K562 (cell line): ENCODE results near the gene ANKRD16. TPM values are rescaled to one million over a fixed set of nuclear protein-coding genes. Genes with fewer than 3 reads are reported as not detected.

Source experiments
- ATAC-seq: fragments of 200-7000 bp; cut with Tn5 transposase; 3 replicates; pipeline ENCODE4 v1.9.1; 2020; ENCODE audit warnings: moderate library complexity
- Bru-seq: library from RNA; stranded (reverse); fragments of 400-500 nt; gene quantifications from one replicate; lab custom pipeline; 2021; lab: Mats Ljungman, UMichigan
- BruChase-seq, 2 experiments: library from RNA; stranded (reverse); fragments of 400-500 nt; gene quantifications; one replicate each; lab custom pipeline; 2021; lab: Mats Ljungman, UMichigan
- BruUV-seq: library from RNA; stranded (reverse); fragments of 400-500 nt; replicated peaks from 2 replicates; lab custom pipeline; 2021; lab: Mats Ljungman, UMichigan
- CTCF ChIA-PET: fragments of 300-600 bp; formaldehyde crosslinking; extraction: SDS; loops from one replicate; lab custom pipeline; 2021; ENCODE audit warnings: low intra/inter-chr PET ratio; lab: Yijun Ruan, JAX
- POLR2A ChIA-PET: fragments of 300-600, 350-650 bp; sonication (Branson Sonifier 250); formaldehyde crosslinking; extraction: SDS; loops from one replicate; lab custom pipeline; 2021; ENCODE audit warnings: antibody characterized with exemption, inconsistent platforms; lab: Yijun Ruan, JAX
- DNase-seq, 4 experiments: peaks; one replicate each; pipeline versions ENCODE4 v3.0.0 to v3.0.0-alpha.2; 2011 to 2018; ENCODE audit warnings: low spot score in 3 of 4, mixed read lengths in 3 of 4; ENCODE audit errors: extremely low read depth in 1 of 4
- FAIRE-seq: peaks from 2 replicates; lab custom pipeline; 2011; peaks lifted over from hg19 to GRCh38; lab: Jason Lieb, UNC
- H2AFZ ChIP-seq: 2 replicates; pipeline ENCODE4 v1.6.0; 2011; ENCODE audit warnings: low read depth, low read length, control low read depth, inconsistent platforms
- H3K27ac ChIP-seq: fragments of 200-600 bp; 3 replicates; pipeline ENCODE4 v1.8.0; 2011; ENCODE audit warnings: low read depth, mild to moderate bottlenecking, control low read depth, inconsistent platforms, low read length, moderate library complexity, mixed read lengths; ENCODE audit errors: extremely low read depth
- H3K27me3 ChIP-seq, 2 experiments: fragments of 300-600 bp in 1 of 2; 2 replicates in 1 of 2; 3 replicates in 1 of 2; pipeline versions ENCODE4 v1.6.0 to v1.8.0; 2011; ENCODE audit warnings: inconsistent platforms in 2 of 2, low read length in 2 of 2, mild to moderate bottlenecking in 1 of 2, mixed read lengths in 1 of 2, moderate library complexity in 1 of 2; ENCODE audit not compliant: control insufficient read depth in 2 of 2, insufficient read depth in 2 of 2
- H3K36me3 ChIP-seq: fragments of 300-600 bp; 3 replicates; pipeline ENCODE4 v1.8.0; 2011; ENCODE audit warnings: mild to moderate bottlenecking, low read length, inconsistent platforms; ENCODE audit not compliant: control insufficient read depth, insufficient read depth
- H3K4me1 ChIP-seq, 2 experiments: fragments of 200-600 bp in 1 of 2; replicated peaks in 1 of 2; 2 replicates in 1 of 2; 3 replicates in 1 of 2; pipeline versions ENCODE4 v1.5.1 to v1.8.0; 2011; ENCODE audit warnings: inconsistent platforms in 2 of 2, low read length in 2 of 2, mild to moderate bottlenecking in 1 of 2, mixed read lengths in 1 of 2, moderate library complexity in 1 of 2; ENCODE audit not compliant: control insufficient read depth in 2 of 2, insufficient read depth in 2 of 2
- H3K4me2 ChIP-seq: 2 replicates; pipeline ENCODE4 v1.6.1; 2011; ENCODE audit warnings: low read length, control low read depth, inconsistent platforms, mixed read lengths; ENCODE audit not compliant: insufficient read depth
- H3K4me3 ChIP-seq: fragments of 200-600 bp; sonication (generic), shearing (Covaris generic); 2 replicates; pipeline ENCODE4 v1.5.1; 2016; ENCODE audit warnings: control low read depth, inconsistent platforms
- H3K79me2 ChIP-seq: fragments of 200-600 bp; 3 replicates; pipeline ENCODE4 v1.8.0; 2011; ENCODE audit warnings: low read length, inconsistent platforms; ENCODE audit not compliant: control insufficient read depth, insufficient read depth
- H3K9ac ChIP-seq, 2 experiments: 2 replicates each; pipeline versions ENCODE4 v1.6.0 to v1.6.1; 2011; ENCODE audit warnings: low read depth in 2 of 2, low read length in 2 of 2, control low read depth in 1 of 2, inconsistent platforms in 1 of 2, mild to moderate bottlenecking in 1 of 2, mixed read lengths in 1 of 2; ENCODE audit not compliant: insufficient read depth in 1 of 2
- H3K9me1 ChIP-seq: one replicate; pipeline ENCODE4 v1.6.0; 2011; ENCODE audit warnings: inconsistent platforms, mild to moderate bottlenecking, low read length, moderate library complexity; ENCODE audit not compliant: control insufficient read depth, insufficient read depth
- H3K9me3 ChIP-seq: replicated peaks from 2 replicates; pipeline ENCODE4 v1.5.1; 2011; ENCODE audit warnings: low read depth, low read length, inconsistent platforms; ENCODE audit not compliant: control insufficient read depth, insufficient read depth
- H4K20me1 ChIP-seq: replicated peaks from 2 replicates; pipeline ENCODE4 v1.6.1; 2011; ENCODE audit warnings: low read length, inconsistent platforms, mixed read lengths; ENCODE audit not compliant: control insufficient read depth, insufficient read depth
- DNMT1 ChIP-seq: fragments of 450-650 bp; IDR thresholded peaks from 2 replicates; pipeline ENCODE4 v1.6.1; 2016; ENCODE audit warnings: antibody characterized with exemption, mild to moderate bottlenecking
- NUFIP1 ChIP-seq: fragments of 450-650 bp; IDR thresholded peaks from 2 replicates; pipeline ENCODE4 v1.6.1; 2018; ENCODE audit not compliant: partially characterized antibody
- RBBP5 ChIP-seq: fragments of 200-600 bp; sonication (generic); IDR thresholded peaks from 2 replicates; pipeline ENCODE4 v1.6.1; 2012; ENCODE audit warnings: borderline replicate concordance, mild to moderate bottlenecking, low read length, control low read depth, inconsistent platforms; ENCODE audit not compliant: insufficient read depth, poor library complexity, severe bottlenecking
- SAP30 ChIP-seq: fragments of 200-600 bp; sonication (generic); IDR thresholded peaks from 2 replicates; pipeline ENCODE4 v1.6.1; 2012; ENCODE audit warnings: borderline replicate concordance, low read depth, mild to moderate bottlenecking, moderate library complexity, low read length, control low read depth, inconsistent platforms; ENCODE audit not compliant: insufficient read depth, poor library complexity, severe bottlenecking
- SP1 ChIP-seq: sonication (generic); formaldehyde crosslinking; IDR thresholded peaks from 2 replicates; pipeline ENCODE4 v1.8.1; 2022; ENCODE audit warnings: mild to moderate bottlenecking, missing genetic modification reagents
- THAP12 ChIP-seq: fragments of 250-450 bp; sonication (Bioruptor Pico); IDR thresholded peaks from 2 replicates; pipeline ENCODE4 v1.9.0; 2021; ENCODE audit warnings: mild to moderate bottlenecking, inconsistent platforms
- YY1 ChIP-seq, 3 experiments: IDR thresholded peaks; 2 replicates each; pipeline ENCODE4 v1.6.1; 2011; ENCODE audit warnings: low read length in 2 of 3, mild to moderate bottlenecking in 2 of 3, moderate library complexity in 2 of 3, borderline replicate concordance in 1 of 3, control low read depth in 1 of 3, low read depth in 1 of 3; ENCODE audit not compliant: insufficient read depth in 3 of 3, insufficient replicate concordance in 2 of 3, control insufficient read depth in 1 of 3, insufficient read length in 1 of 3; ENCODE audit errors: extremely low read depth in 1 of 3
- ZNF431 ChIP-seq: sonication (generic); formaldehyde crosslinking; IDR thresholded peaks from 2 replicates; pipeline ENCODE4 v1.8.0; 2022; ENCODE audit warnings: mild to moderate bottlenecking, missing genetic modification reagents
- WGBS: fragments of 100-300 bp; shearing (Covaris generic); methylation state at CpG from one replicate; pipeline ENCODE4 v1.1.6; 2016; ENCODE audit warnings: low coverage, mixed read lengths; ENCODE audit not compliant: insufficient coverage; ENCODE audit errors: missing lambda C conversion rate; 5-methylcytosine and 5-hydroxymethylcytosine counted together
- in situ Hi-C: fragments of 300-500 bp; cut with MboI; formaldehyde crosslinking; loops from 4 replicates; pipeline ENCODE4 v1.15.0; 2018; ENCODE audit warnings: inconsistent platforms, mixed read lengths
- intact Hi-C: fragments of 100-400 bp; cut with micrococcal nuclease; formaldehyde crosslinking; loops from 2 replicates; pipeline ENCODE4 v1.14.2; 2022
- long read RNA-seq, 3 experiments: library from polyadenylated mRNA in 2 of 3; library from RNA in 1 of 3; unstranded in 2 of 3; stranded (forward) in 1 of 3; transcript quantifications; one replicate each; pipeline ENCODE4 v2.0.0, GENCODE V29; 2019 to 2022
- polyA minus RNA-seq, 3 experiments: library from RNA; depleted of rRNA, polyadenylated mRNA; stranded (reverse); fragments of >200 nt; gene quantifications; 2 replicates each; pipeline ENCODE4 v1.2.3, GENCODE V29; 2011
- polyA plus RNA-seq, 8 experiments: library from polyadenylated mRNA; depleted of rRNA in 4 of 8; stranded (reverse) in 5 of 8; unstranded in 3 of 8; fragments of >200 nt; fragmentation: Nextera tagmentation in 2 of 8; fragmentation: Illumina TruSeq in 1 of 8; extraction: Ambion mirVana in 2 of 8; extraction: Trizol in 1 of 8; gene quantifications; 2 replicates each; pipeline versions ENCODE4 v1.2.1 to v1.2.3, GENCODE V29; 2011 to 2014; ENCODE audit warnings: inconsistent platforms in 1 of 8, missing spikeins in 1 of 8
- total RNA-seq, 7 experiments: library from RNA; depleted of rRNA in 6 of 7; stranded (reverse); fragments of >200 nt in 6 of 7; fragmentation: Illumina TruSeq in 2 of 7; extraction: Trizol in 2 of 7; gene quantifications; 2 replicates each; pipeline versions ENCODE4 v1.2.1 to v1.2.3, GENCODE V29; 2011 to 2021; ENCODE audit warnings: low replicate concordance in 1 of 7

The ANKRD16 gene
- 39.2 and 65.1 TPM in 2 replicates for total RNA-seq (2011; cell fraction: chromatin; rRNA removed; ENCODE audit: low replicate concordance)
- total RNA-seq (2011; cell fraction: nucleolus; rRNA removed): 44.0 and 45.9 TPM in 2 replicates
- total RNA-seq (2011; cell fraction: nucleoplasm; rRNA removed): 34.3 and 35.3 TPM in 2 replicates
- total RNA-seq (2014; rRNA removed) (14.6 and 17.8 TPM in 2 replicates), total RNA-seq (2014; rRNA removed; fragmentation: Illumina TruSeq; extraction: Trizol) (4.1 and 4.2 TPM in 2 replicates), total RNA-seq (2015; rRNA removed; fragmentation: Illumina TruSeq; extraction: Trizol) (9.0 and 9.5 TPM in 2 replicates), total RNA-seq (2021) (13.9 and 14.2 TPM in 2 replicates), polyA plus RNA-seq (2011; rRNA removed) (16.0 and 21.9 TPM in 2 replicates), polyA plus RNA-seq (2014; fragmentation: Illumina TruSeq; extraction: Trizol) (8.6 and 8.9 TPM in 2 replicates), polyA plus RNA-seq (2014; fragmentation: Nextera tagmentation; extraction: Ambion mirVana) (1 to 10 TPM; 1.5 to 2.2 TPM), polyA plus RNA-seq (2014; rRNA removed) (10.4 and 11.6 TPM in 2 replicates), polyA minus RNA-seq (2011; rRNA and poly(A)+ RNA removed) (13.3 and 18.5 TPM in 2 replicates), Bru-seq, nascent RNA (percentile 61 among the genes with signal in this experiment), BruChase-seq, experiment 1, labeled RNA remaining after a 2-hour chase (percentile 61 among the genes with signal in this experiment), BruChase-seq, experiment 2, labeled RNA remaining after a 6-hour chase (percentile 57 among the genes with signal in this experiment)
- 19.2 and 19.7 TPM in 2 replicates for polyA plus RNA-seq (2011; cell fraction: cytosol; rRNA removed)
- polyA plus RNA-seq (2011; cell fraction: nucleus; rRNA removed): 62.2 and 65.6 TPM in 2 replicates
- 9.1 and 10.1 TPM in 2 replicates for polyA plus RNA-seq (2012)
- 6.7 and 11.4 TPM in 2 replicates for polyA minus RNA-seq (2011; cell fraction: cytosol; rRNA and poly(A)+ RNA removed)
- 19.4 and 22.5 TPM in 2 replicates for polyA minus RNA-seq (2011; cell fraction: nucleus; rRNA and poly(A)+ RNA removed)
- long read RNA-seq, experiment 1, transcript ANKRD16-202 (7 exons, 1,646 nt): major isoform, 48 of 71 reads
- long read RNA-seq, experiment 1, transcript ANKRD16-201 (6 exons, 1,567 nt): minor isoform, 5 of 71 reads
- long read RNA-seq, experiment 1, partial matches to known transcripts: 2 of 71 reads
- long read RNA-seq, experiment 1, other reads (novel, unspliced or antisense): 14 of 71 reads
- long read RNA-seq, experiment 2, transcript ANKRD16-202 (7 exons, 1,646 nt): major isoform, 15 of 24 reads
- long read RNA-seq, experiment 2, partial matches to known transcripts: 0 of 24 reads
- long read RNA-seq, experiment 2, other reads (novel, unspliced or antisense): 8 of 24 reads
- long read RNA-seq, experiment 3, transcript ANKRD16-202 (7 exons, 1,646 nt): major isoform, 5 of 5 reads
- long read RNA-seq, experiment 3, partial matches to known transcripts: 0 of 5 reads
- long read RNA-seq, experiment 3, other reads (novel, unspliced or antisense): 0 of 5 reads

DNA sequence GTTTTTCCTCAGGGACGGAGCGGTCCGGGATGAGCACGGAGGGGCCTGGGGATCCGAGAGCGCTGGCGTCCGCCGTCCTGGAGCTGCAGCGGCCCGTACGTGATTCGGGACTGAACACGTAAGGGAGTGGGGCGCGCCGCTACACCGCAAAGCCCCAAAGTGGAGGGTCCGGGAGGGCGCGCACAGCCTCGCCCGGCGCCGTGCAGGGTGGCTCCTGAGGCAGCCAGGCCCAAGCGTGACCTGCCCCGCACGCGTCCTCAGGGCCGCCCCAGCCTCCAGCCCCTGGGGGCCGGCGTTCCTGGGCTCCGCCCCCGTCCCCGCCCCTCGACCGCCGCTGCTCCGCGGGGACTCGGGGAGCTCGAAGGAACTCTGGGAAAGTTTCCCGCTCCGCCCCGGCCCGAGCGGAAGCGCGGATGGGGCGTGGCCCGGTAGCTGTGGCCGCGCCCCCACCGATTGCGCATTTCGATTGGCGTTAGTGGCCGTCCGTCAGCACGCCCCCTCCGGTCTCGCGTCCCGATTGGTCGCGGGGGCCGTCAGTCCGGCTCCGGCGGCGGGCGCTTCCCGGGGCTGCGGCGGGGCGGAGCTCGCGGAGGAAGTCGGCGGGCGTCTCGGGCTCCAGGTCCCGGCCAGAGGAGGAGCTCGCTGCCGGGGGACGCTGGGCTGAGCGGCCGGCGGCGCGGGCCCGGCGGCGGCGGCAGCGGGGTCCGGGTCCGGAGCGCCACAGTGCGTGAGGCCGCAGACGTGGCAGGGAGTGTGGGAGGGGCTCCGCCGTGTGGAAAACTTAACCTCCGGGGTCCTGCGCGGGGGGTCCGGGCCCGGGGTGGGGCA is at the start of gene ANKRD16, which contains the start of gene FBH1:
Gene ANKRD16, minus strand, starts transcription at position 270 of the 828 bp plus-strand sequence. CDS start 539 bp downstream, outside the sequence.
Gene FBH1, plus strand, starts transcription at position 620 of the 828 bp plus-strand sequence. Its CDS starts 103 bp downstream, at position 723.
- DNase-seq (peak; percentile 97 to 99 (median 98)), ATAC-seq (peak; percentile 92), FAIRE-seq (peak; percentile 56)
- Histone ChIP-seq H3K4me1 (peaks cover 42 to 45% of the 10 kb centered on the region in 2 experiments), H3K36me3 (peaks cover 65% of the 10 kb centered on the region), H3K27ac (peak within 1 kb of the TSS; percentile 87), H4K20me1 (no peaks in the 10 kb centered on the region; the same call in 1 of the 2 replicates), H3K9me1 (peaks cover 3% of the 10 kb centered on the region), H2AFZ (peak within 1 kb of the TSS; percentile 91), H3K4me2 (peak within 1 kb of the TSS; percentile 100), H3K27me3 (no peaks in the 10 kb centered on the region), H3K9me3 (no peaks in the 10 kb centered on the region), H3K4me3 (peak within 1 kb of the TSS; percentile 84), H3K9ac (peak within 1 kb of the TSS; percentile 86 to 96), H3K79me2 (peaks cover 76% of the 10 kb centered on the region)
- in situ Hi-C loops (no loop called here), intact Hi-C loops (loop anchor here (5.0 kb wide), 2 partner anchors 78 to 203 kb away; partner anchors contain the start of gene GDI2)
- ChIA-PET POLR2A (interaction anchor here (0.5 to 3.2 kb wide), 16 partner anchors 9 to 645 kb away, joined by 3 to 25 read pairs (median 4); partner anchors contain the start of genes GDI2 and TASOR2), CTCF (no interaction called here)
- no TSS peak for BruUV-seq
- under 1% methylated on average over 80 of the region's 109 CpGs for WGBS
- no peak for TF ChIP-seq NUFIP1
- TF ChIP-seq THAP12 (CRISPR knock-in tag): peak; percentile 80; the same call in 1 of the 2 replicates
- peak; percentile 69 for TF ChIP-seq SAP30
- TF ChIP-seq DNMT1: no peak
- peak in 1 of 3 experiments; percentile 8 for TF ChIP-seq YY1 (IDR thresholded peaks at IDR 0.05; ENCODE audit: borderline replicate concordance in 1 of 3, control insufficient read depth in 1 of 3, extremely low read depth in 1 of 3, insufficient read depth in 3 of 3, insufficient read length in 1 of 3, insufficient replicate concordance in 2 of 3, low read depth in 1 of 3, low read length in 2 of 3)
- peak; percentile 24 for TF ChIP-seq RBBP5
- peak; percentile 37; the same call in 1 of the 2 replicates for TF ChIP-seq ZNF431 (CRISPR knock-in tag)
- peak; percentile 99 for TF ChIP-seq SP1 (CRISPR knock-in tag)
